NCI-H524 treated with DMSO at 0.1 percent for 48 hours (cell line): Measurements from ENCODE around the gene NEDD4L.

Experiments
- DNase-seq: peaks from one replicate; lab custom pipeline; 2025; lab: John Stamatoyannopoulos, UW

The NEDD4L gene

DNA sequence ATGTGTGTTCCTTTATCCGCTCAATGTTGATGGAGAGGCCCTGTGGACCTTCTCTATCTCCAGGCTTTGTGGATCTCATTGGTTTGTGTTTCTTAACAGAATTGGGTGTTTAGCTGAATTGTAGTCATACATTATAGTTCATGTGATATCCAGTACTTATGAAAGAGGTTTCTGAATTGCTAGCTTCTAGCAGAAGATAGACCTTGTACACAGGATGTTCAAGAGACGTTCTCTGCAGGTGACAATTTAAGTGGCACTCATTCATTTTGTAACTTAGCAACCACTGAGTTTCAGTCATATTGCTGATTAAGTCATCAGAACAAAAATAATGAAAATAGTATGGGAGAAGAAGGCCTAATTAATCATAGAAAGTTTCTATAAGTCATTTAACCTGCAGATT lies 305.6 kb downstream of the NEDD4L start:
- DNase-seq, result no peak

DNA sequence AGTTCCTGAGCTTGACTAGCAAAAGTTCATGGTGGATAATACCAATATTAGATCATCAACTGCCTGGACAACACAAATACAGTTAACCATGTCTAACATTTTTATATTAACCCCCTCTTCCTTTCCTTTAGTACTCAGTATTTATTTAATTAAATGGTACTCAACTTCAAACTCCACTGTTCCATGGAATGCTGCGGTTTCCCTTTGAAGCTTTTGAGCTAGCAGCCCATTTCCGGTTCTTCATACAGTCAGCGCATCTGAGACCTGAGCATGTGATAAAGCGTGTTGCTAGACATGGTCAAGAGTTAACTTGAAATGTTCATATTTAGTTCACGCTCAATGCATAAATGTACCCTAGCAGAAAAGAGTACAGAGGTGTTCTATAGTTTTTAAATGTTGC lies 306.5 kb downstream of the NEDD4L start:
- DNase-seq, result no peak

DNA sequence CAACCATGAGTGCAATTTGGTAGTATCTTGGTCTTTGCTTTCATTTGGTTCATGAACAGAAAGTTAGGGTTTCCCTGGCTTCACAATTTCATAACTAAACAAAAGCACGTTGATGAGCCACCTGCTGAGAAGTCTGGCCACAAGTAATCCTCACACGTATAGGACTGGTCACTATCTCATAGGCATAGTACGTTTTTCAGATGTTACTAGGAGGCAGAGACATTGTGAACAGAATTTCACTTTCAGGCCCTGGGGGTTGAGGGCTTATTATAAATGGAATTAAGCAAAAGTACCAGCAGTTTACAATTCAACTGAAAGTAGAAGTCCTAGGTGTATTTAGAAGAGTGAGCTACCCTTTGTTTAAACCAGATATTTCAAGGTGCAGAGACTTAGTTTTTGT lies 307.8 kb downstream of the NEDD4L start:
- no peak for DNase-seq

DNA sequence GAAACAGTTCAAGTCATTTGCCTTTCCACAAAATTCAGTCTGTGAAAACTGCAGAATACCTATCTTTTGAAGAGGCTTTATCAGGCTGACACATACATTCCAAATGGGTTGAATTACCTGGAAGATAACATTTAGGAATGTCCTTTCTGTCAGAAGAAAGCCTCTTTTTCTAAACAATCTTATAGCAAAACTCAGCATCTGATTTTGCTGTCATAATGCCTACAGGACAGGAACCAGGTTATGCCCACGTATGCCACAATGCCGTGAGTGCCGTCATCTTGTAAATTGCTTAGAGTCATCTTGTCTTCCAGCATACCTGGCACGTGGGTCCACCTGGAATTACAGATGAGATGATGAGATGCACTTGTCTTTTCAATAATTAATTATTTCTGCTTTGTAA lies 309.6 kb downstream of the NEDD4L start:
- no peak for DNase-seq

DNA sequence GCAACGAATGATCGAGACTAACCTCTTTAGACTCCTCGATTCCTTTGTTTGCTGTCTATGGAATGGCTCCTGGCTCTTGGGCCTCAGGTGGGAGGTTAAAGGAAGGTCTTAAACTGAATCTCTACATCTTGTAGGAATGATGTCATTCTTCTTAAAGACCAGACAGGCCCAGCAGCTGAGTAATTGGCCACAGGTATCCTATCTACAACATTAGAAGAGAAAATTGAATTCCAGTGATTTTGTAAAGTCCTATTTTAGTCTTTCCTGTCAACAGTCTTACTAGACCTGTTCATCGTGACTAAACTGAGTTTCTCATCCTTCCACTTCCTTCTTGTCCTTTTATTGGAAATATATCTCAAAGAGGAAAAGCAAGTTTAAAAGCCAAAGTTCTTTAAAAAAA lies 310.0 kb downstream of the NEDD4L start:
- no peak for DNase-seq

DNA sequence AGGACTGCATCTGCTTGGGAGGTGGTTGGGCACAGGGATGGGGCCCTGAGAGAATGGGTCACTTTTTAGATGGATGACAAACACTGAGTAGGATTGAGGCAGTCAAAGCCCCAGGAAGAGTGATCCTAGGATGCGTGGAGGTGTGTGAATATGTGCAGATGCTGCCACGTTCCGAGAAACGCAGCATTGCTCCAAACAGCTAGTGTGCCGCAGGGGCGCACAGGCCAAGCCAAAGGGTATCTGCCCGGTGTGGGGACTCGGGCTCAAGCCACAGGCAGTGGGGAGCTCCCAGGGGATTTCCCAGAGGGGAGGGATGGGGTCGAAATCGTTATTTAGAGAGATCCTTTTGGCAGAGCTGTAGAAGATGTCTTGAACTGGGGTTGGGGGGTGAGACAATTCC lies 310.8 kb downstream of the NEDD4L start:
- no peak for DNase-seq

DNA sequence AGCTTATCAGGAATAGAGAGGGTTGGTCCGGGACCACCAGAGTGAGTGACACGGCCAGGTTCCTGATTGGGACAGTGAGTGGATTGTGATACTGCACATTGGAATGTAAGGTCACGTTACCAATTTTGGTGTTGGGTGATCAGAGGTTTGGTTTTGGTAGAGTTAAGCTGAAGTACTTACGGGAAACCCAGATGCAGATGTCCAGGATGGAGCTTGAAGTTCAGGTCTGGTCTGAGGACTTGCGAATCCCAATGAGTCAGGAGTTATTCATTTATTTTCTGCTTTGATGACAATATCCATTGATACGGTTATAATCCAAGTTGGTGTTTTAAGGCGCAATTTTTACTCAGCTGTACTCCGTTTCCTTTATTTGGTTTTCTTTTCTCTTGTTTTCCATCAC lies 311.2 kb downstream of the NEDD4L start:
- DNase-seq, result no peak

DNA sequence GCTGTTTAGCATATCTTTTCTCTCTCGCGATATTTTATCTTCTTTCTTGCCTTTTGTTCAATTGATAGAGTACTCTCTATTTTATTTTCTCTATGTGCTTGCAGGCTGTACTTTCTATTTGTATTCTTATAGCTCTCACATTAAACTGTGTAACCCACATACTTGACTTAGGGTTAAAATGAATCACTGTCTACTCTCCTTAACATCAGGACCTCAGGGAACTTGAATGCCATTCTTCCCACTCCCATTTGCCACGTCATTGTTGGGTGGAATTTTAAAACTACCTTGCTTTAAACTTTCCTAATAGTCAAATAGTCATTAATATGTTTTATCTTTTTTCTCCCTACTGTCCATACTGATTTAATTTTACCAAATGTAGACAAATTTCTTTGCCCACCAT lies 315.2 kb downstream of the NEDD4L start:
- DNase-seq, result no peak

DNA sequence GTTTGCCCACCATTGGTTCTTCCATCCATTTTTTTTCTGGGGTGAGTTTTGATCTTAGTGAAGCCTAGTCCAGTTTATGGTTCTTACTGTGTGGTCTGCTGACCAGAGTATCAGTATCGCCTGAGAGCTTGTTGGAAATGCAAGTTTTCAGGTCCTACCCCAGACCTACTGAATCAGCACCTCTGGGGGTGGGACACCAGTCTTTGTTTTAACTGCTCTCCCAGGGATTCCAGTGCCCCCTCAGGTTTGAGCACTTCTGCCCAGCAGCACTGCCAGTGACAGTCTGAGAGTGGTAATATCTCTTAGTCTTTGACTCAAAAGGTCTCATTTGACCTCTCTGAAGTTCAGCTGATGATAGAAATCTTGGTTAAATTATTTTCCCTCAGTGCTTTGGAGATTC lies 315.6 kb downstream of the NEDD4L start:
- DNase-seq, result no peak

DNA sequence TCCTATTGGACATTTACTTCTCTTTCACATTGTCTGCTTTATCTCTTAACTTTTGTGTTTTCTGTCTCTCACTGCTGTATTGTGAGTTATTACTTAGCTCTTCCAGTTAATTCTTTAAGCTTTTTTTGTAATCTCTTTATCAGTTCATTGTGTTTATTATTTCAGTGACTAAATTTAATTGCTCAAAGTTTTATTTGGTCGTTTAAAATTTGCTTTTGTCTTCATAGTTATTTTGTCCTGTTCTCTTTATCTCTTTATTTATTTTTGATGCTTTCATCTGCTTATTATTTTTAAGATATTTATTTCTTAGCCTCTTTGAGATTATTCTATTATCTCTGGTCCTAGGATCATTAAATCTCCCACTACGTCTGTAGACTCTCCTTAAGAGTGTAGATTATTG lies 316.3 kb downstream of the NEDD4L start:
- DNase-seq, result no peak

DNA sequence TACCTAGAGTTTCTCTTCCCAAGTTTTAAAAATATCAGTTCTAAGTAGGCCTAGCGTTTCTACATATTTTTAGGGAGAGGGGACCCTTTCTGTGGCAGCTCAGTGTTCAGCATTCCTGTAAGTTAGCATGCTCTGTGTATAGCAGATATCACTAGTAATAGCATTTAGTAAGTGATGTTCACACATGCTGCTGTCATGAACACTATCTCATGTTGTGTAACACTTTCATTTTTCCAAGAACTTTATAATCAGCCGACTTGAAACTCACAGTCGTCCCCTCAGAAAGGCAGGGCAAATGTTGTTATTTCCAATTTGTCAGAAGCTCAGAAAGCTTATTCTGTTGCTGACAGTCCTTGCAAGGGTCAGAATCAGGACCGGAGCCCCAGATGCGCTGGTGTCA lies 317.2 kb downstream of the NEDD4L start:
- DNase-seq, result no peak

DNA sequence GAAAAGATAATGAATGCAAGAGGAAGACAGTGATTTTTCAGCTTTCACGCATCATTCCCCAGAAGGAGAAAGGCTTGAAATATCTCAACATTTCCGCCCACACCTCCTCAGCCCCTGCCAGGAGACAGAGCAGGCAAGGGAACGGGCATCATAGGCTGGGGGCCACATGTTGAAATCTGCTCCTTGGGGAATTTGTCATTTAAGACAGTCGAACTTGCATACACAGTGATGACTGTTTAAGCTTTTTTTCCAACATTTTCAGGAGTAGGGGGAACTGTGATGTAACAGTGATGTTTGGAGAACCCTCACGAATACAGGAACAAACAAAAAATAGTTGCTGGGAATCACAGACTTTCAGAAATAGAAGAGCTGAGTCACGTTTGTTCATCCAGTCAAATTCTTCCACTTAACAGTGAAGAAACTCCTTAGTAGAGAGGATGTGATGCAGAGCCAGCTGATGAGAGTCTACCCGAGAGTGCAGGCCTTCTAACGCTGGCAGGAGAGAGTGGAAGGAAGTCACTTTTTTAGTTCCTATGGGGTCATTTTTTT lies 318.1 kb downstream of the NEDD4L start:
- no peak for DNase-seq

DNA sequence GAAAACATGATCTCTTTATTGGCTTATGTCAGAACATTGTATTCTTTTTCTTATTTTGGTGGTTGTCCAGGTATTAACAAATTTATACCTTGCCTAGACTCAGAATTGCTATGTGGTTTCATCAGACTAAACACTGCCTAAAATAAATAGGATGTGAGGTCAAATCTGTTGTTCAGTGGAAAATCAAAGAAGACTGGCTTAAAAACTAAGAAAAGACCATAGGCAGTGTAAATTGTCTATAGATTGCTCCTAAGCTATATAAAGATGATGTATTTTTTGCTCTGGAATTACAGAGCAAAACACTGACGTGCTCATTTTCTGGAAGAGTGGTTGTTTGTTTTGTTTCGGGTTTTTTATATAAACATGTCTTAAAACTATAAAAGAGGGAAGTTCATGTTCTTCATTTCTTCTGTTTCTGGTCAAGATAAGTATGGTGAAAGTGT lies 318.8 kb downstream of the NEDD4L start:
- no peak for DNase-seq

DNA sequence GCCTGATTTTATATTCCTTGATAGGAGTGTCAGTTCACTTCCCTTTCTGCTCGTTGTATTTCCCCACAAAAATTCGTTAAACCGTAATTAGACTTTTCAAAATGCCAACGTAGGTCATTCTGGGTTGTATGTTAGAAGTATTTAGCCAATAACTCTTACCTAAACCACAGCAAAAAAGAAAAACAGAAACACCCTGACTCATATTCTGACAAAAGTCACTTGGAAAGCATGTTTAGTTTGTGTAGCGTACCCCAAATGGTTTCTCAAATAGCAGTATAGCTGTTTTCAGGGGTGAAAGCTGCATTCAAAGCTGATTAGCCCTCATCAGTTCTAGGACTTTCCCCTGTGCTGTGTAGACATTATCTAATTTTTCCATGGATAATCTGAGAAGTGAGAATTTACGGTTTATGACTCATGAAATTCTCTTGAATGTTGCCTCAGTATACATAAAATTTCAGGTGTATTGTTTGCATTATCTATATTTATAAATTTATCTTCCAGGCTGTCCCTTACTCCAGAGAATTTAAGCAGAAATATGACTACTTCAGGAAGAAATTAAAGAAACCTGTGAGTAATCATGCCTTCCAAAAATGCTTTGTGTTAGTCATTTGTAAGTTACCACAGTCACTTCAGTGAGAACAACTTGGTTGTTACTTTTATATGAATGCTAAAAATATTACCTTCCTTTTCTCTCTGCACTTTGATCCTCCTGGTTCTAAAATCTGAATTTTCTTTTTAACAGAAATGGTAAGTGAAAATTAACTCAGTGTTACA lies 319.9 kb downstream of the NEDD4L start:
- no peak for DNase-seq

DNA sequence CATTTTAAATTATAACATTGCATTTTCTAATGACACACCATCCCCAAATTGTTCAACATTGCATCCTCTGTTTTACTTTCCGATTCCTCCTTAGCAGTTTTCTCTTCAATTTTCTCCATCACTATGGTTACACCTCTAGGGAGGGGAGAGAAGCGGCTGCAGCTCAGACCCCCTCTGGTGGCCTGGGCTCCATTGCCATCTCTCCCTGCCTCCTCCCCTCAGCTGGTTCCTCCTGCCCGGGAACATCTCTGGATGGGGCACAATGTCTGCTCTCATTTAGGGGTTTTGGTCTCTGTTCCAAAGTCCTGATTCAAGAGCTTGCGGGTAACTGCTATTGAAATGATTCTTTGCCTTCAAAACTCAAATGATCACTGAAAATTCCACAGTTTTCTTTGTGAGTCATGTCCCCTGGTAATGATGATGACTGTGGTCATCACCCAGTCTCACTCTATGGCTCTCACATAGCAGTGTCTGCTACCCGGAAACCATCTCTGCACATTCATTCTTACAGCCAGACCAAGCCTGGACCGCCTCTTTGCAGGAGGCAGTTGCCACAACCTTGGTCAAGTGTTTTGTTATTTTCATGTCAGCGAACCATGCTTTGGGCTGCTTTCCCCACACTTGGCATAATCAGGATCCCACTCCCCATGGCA lies 321.0 kb downstream of the NEDD4L start:
- no peak for DNase-seq

DNA sequence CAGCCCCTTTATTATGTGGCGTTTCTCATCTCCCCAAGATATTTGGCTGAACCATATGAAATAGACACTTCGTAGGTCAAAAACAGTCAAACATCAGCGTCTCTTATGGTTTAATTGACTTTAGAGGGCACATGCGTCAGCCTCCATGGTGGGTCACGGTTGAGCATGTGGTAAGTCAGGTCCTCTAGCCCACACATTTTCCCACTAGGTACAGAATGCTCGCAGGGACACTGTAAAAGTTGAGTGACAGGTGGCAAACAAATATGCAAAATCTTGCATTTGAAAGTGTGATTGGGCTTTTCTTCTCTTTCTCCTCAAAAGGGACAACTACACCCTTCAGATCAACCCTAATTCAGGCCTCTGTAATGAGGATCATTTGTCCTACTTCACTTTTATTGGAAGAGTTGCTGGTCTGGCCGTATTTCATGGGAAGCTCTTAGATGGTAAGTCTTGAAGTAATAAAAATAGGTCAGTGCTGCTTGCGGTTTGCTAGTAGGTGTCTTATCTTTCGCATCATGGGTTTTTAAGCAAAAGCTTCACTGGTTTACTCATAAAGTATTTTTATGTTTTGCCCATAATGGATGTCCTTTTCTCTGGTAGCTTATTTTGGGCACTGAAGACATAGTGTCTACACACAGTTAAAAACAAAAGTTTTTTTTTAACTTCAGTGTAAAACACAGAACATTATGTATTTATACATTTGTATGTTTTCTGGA lies 323.6 kb downstream of the NEDD4L start:
- no peak for DNase-seq

DNA sequence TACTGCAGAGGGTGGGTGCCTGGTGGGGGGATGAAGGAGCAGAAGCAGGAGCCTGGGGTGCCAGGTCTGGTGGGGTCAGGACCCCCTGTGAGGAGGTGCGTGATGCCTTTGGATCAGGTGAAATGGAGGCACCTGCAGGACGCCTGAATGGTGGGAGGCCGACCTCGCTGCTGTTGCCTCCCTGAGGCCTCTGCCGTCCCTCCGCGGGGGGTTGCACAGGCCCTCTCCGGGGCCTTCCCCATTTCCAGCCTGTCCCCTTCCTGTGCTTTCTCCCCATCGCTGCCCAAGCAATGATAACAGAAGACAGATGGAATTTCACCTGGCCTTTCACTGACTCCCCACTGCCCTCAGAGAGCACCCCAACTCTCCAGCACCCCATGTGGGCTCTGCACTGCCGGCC lies 325.6 kb downstream of the NEDD4L start:
- DNase-seq, result no peak

DNA sequence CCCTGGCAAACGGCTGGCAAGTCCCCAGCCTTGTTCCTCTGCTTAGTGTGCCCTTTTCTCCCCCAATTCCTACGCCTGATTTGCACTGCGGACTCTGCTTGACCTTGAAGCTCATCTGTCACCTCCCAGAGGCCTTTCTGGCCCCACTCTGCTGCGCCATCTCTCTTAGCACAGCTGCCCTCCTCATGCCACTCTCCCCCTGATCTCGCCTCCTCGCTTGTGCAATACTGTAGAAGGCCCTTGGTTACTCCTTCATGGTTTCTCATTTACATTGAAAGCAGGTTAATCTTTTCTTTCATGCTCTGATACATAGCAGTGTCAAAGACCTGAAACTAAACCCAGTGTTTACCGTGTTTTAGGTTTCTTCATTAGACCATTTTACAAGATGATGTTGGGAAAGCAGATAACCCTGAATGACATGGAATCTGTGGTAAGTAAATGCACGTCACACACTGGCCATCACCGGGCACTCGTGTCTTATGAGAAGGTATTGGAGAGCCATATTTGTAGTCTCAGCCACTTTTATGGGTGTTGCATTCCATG lies 326.1 kb downstream of the NEDD4L start:
- DNase-seq, result no peak

DNA sequence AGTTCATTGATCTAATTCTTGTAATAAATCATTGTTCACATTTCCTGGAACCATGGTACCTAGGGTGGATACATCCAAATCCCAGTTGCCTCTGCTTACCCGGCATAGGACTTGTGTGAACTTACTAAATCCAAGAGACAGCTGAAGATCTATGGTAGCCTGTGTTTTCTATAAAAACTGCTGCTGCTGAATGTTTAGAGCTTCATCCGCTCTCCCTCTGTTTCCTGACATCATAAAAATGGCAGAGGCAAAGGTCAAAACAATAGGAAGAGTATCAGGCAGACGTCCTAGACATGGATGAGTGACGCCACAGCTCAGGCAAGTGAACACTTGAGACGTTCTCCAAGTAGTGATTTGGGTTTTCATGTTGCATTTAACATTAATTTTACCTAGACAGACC lies 326.6 kb downstream of the NEDD4L start:
- no peak for DNase-seq

DNA sequence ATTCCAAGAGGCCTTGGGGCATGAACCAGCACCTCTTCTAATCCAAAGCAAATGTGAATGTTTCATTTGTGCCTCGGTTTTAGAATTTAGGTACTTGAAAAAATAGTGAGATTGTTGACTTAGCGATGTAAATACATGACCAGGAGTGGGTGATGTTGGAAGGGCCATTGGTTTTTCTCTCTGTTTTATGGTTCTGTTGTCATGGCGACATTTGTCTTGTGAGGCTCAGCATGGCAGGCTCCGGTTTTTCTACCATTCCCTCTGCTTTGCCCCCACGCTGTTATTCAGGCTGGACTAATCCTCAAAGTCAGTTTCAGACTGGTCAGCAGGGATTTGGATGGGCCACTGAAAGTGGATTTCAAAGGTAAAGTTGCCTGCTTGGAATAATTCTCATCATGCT lies 329.5 kb downstream of the NEDD4L start:
- DNase-seq, result no peak

DNA sequence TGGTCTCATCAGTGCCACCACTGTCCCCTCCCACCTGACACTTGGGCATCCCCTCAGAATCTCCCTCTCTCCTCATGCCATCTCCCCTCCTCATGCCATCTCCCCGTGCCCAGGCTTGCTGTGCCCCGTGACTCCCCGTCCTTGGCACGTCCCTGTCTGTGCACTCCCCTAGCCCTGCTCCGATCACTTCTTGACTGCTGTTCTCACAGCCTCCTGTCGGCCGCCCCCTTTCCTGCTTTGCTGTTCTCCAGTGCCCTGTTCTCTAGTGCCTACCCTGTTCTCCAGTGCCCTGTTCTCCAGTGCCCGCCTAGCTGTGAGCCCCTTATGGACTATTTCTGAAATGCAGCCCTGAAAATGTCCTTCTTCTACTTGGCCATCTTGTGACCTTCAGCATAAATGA lies 331.0 kb downstream of the NEDD4L start:
- no peak for DNase-seq
